Measurements from ENCODE around the gene LSAMP.

LSAMP gene

GRCh38 chr3:116118475-116119169 lies 326.7 kb downstream of the LSAMP start:
- H3K4me3 ChIP-seq (ENCODE audit: control insufficient read depth, low read depth, low read length) = no peak overlapping the region
- TF ChIP-seq CTCF (IDR thresholded peaks at IDR 0.05; ENCODE audit: control insufficient read depth, insufficient read depth, low read depth, low read length, missing control alignments) = no peak
- DNase-seq (ENCODE audit: low read depth) = no peak

- no peak overlapping the region for H3K4me3 ChIP-seq (ENCODE audit: control insufficient read depth, low read depth, low read length)
- no peak for TF ChIP-seq CTCF (IDR thresholded peaks at IDR 0.05; ENCODE audit: control insufficient read depth, insufficient read depth, low read depth, low read length, missing control alignments)
- DNase-seq (ENCODE audit: low read depth) = no peak
Observed at GRCh38 chr3:116114586-116114985, 330.7 kb downstream of the LSAMP start.

DNA sequence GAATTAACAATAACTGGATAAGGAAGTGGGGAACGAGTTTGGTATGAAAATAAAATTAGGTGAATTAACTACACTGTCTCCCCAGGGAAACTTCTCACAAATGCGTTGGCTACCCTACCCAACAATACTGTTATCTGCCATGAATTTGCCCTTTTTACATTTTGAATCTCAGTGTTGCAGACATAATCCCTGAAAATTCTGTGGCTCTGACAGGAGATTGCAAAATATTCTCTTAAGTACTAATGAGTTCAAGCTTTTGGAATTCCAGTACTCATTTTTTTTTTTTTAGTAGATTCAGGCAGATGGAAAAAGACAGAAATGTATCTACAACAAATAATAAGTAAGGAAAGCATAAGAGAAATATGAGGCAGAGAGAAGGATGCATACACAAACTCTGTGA lies 332.6 kb downstream of the LSAMP start:
- DNase-seq (ENCODE audit: low read depth) = no peak
- H3K4me3 ChIP-seq (ENCODE audit: control insufficient read depth, low read depth, low read length) = no peak overlapping the region
- TF ChIP-seq CTCF (IDR thresholded peaks at IDR 0.05; ENCODE audit: control insufficient read depth, insufficient read depth, low read depth, low read length, missing control alignments) = no peak

DNA sequence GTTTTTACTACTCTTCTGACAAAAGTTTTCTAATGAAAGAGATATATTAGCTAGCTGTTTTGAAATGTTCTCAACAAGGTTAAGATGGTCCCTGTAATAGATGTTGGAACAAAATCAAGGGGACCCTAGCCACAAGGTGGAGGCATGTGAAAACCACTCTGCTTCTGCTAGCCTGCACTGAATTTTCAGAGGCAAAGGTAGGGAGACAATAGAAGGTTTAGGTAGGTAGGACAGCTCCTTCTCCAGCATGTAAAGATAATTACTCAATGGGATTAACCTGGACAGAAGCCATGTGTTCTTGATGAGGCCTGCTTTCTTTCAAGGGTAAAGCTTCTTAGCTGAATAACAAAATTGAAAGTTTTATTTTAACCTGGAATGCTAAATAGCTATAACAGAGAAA lies 333.5 kb downstream of the LSAMP start:
- TF ChIP-seq CTCF (IDR thresholded peaks at IDR 0.05; ENCODE audit: control insufficient read depth, insufficient read depth, low read depth, low read length, missing control alignments) = no peak
- no peak for DNase-seq (ENCODE audit: low read depth)
- H3K4me3 ChIP-seq (ENCODE audit: control insufficient read depth, low read depth, low read length) = no peak overlapping the region

- no peak overlapping the region for H3K4me3 ChIP-seq (ENCODE audit: control insufficient read depth, low read depth, low read length)
- no peak for DNase-seq (ENCODE audit: low read depth)
- TF ChIP-seq CTCF (IDR thresholded peaks at IDR 0.05; ENCODE audit: control insufficient read depth, insufficient read depth, low read depth, low read length, missing control alignments) = no peak
Observed at GRCh38 chr3:116103868-116104530, 341.3 kb downstream of the LSAMP start.

GRCh38 chr3:116102037-116102436 lies 343.2 kb downstream of the LSAMP start:
- no peak overlapping the region for H3K4me3 ChIP-seq (ENCODE audit: control insufficient read depth, low read depth, low read length)
- no peak for TF ChIP-seq CTCF (IDR thresholded peaks at IDR 0.05; ENCODE audit: control insufficient read depth, insufficient read depth, low read depth, low read length, missing control alignments)
- no peak for DNase-seq (ENCODE audit: low read depth)
